Neural progenitor cell (in vitro differentiated cells): ENCODE results near the gene NTM.

Source experiments
- EZH2 ChIP-seq: fragments of 200-600 bp; sonication (generic); IDR thresholded peaks from 2 replicates; pipeline ENCODE4 v1.6.1; 2017; ENCODE audit warnings: antibody characterized with exemption, mild to moderate bottlenecking, moderate library complexity
- TF ChIP-seq, protein P1 (sequence below): fragments of 200-600 bp; sonication (generic); IDR thresholded peaks from 2 replicates; pipeline ENCODE4 v1.5.1; 2017; ENCODE audit warnings: antibody characterized with exemption, mild to moderate bottlenecking

DNA sequence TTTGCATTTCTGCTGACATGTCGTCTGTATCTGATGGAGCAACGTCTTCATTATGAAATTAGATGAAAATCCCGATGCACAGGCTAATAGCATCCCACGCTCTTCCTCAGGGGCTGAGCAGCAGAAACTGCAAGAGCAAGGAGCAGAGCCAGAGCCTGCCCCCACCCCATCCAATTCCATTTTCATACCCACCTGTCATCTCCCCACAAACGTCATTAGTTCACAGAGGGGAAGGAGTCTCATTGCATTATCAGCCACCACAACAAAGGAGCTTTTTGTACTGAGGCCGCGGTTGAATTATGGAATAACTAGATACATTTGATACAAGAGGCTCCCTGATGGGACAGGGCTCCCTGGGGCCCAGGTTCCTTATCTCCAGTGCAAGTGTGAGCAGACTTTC is 515.0 kb downstream of the NTM start:
- TF ChIP-seq, protein P1, sequence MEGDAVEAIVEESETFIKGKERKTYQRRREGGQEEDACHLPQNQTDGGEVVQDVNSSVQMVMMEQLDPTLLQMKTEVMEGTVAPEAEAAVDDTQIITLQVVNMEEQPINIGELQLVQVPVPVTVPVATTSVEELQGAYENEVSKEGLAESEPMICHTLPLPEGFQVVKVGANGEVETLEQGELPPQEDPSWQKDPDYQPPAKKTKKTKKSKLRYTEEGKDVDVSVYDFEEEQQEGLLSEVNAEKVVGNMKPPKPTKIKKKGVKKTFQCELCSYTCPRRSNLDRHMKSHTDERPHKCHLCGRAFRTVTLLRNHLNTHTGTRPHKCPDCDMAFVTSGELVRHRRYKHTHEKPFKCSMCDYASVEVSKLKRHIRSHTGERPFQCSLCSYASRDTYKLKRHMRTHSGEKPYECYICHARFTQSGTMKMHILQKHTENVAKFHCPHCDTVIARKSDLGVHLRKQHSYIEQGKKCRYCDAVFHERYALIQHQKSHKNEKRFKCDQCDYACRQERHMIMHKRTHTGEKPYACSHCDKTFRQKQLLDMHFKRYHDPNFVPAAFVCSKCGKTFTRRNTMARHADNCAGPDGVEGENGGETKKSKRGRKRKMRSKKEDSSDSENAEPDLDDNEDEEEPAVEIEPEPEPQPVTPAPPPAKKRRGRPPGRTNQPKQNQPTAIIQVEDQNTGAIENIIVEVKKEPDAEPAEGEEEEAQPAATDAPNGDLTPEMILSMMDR = no peak
- no peak for TF ChIP-seq EZH2
